Mammary epithelial cell (primary cell): ENCODE measurements around the gene SDC3.

Experiments
- CTCF ChIP-seq, 2 donors: IDR thresholded peaks in 1 of 2; conservative IDR thresholded peaks in 1 of 2; 2 replicates each; pipeline ENCODE4 v1.5.1; 2011 to 2012; ENCODE audit warnings: inconsistent platforms in 2 of 2, low read length in 2 of 2, mild to moderate bottlenecking in 2 of 2, control low read depth in 1 of 2, low read depth in 1 of 2; ENCODE audit not compliant: insufficient read depth in 1 of 2; ENCODE audit errors: extremely low read depth in 1 of 2
- EZH2 ChIP-seq: IDR thresholded peaks from 2 replicates; pipeline ENCODE4 v1.6.1; 2012; ENCODE audit warnings: low read length, inconsistent platforms, borderline replicate concordance

DNA sequence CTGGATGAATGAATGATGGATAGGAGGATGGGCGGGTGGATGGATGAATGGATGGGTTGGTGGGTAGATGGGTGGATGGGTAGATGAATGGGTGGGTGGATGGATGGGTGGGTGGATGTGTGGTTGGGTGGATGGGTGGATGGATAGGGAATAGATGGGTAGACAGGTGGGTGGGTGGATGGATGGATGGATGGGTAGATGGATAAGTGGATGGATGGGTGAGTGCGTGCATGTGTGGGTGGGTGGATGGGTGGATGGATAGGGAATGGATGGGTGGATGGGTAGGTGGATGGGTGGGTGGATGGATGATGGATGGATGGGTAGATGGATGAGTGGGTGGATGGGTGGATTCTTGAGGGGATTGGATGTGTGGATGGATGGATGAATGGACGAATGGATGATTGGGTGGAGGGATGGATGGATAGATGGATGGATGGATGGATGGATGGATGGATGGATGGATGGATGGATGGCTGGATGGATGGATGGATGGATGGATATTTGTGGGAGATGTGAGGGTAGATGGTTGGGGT lies 68.7 kb downstream of the SDC3 start:
- no peak for TF ChIP-seq CTCF (conservative IDR thresholded peaks at IDR 0.05 in 1 of 2, IDR thresholded peaks at IDR 0.05 in 1 of 2; ENCODE audit: extremely low read depth in 1 of 2, insufficient read depth in 1 of 2, low read depth in 1 of 2, low read length in 2 of 2)
- TF ChIP-seq EZH2: no peak
